GM19324 (cell line): ENCODE results near the gene BANP.
"Not testable (repeated sequence)": the region's sequence is repeated elsewhere in the genome, so short reads cannot be mapped to it uniquely, and the experiment has no call there.

ENCODE experiments used
- ATAC-seq: cut with Tn5 transposase; IDR thresholded peaks from one replicate; pipeline ENCODE4 v1.9.1; 2021; ENCODE audit warnings: mild to moderate bottlenecking, moderate library complexity; ENCODE audit not compliant: unreplicated experiment, low FRiP score

BANP gene

DNA sequence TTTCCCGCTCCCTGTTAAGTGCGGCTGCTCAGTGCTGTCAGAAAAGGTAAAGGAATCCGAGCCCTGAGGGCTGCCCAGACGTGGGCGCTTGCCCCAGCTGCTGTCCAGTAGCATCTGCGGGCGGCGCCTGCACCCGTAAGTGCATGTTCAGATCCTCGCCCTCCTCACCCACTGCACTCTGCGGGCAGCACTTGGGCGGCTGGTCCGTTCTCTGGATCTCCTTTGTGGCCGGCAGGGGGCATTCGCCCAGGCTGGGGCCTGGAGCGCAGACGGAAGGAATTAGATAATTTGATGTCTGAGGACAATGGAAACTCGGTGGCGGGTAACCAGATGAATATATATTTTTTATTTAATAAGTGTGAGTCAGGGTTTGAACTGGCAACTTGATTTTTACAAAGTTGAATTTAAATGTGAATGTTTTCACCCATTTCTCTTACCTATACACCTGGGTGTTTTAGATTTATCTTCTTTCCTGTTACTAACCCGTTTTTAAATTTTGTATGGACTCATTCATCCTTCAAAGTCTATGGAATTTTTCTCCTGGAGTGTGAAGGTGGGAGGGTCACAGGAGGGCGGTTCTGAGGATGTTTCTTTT, 73.4 kb downstream of the BANP start:
- ATAC-seq, result not testable (repeated sequence)

DNA sequence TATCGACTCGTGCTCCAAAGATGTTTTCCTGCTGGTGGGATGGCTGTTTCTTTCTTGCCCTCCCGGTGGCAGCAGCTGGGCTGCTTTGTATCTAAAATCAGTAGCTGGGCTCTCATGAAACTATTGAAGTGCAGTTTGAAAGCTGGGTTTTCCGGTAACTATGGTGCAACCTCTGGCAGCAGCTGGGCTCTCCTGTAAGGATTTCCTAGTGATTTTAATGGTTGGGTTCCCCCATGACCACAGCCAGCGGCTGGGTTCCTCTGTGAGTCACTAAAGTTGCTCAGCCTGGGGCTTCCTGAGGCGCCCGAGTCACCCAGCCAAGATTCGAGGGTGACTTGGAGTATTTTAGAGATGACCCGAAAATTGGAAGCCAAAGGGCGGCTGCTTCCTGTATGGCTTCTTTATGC, 73.9 kb downstream of the BANP start:
- ATAC-seq, result not testable (repeated sequence)

DNA sequence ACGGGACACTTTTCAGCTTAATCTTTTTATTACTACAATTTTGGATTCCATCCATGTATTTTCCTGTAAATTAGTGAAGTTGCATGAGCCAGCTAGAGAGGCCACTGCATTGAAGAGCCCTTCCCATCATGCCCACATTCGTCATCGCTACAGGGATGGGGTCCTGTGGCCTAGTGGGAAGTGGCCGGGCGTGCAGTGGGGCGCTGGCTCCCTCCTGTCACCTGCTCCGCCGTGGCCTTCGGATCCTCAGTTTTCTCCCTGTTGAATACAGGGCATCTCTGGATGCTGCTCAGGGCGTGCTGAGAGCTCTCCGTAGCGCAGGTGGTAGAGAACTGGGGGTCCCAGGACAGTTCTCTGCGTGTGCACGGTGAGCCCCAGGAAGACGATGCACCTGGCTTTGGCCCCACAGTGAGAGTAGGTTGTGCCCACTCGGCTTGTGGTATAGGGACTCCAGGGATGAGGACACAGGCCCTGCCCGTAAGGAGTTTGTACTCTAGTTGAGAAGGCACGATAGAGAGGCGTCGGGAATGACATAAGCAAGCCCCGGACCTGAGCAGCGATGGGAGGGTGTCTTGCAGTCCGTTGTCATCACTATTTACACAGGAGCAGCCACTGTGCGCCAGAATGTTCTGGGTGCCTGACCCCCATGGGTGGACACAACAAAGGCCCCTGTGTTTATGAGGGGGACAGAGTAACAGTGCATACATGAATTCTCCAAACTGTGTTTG, 74.8 kb downstream of the BANP start:
- not testable (repeated sequence) for ATAC-seq

DNA sequence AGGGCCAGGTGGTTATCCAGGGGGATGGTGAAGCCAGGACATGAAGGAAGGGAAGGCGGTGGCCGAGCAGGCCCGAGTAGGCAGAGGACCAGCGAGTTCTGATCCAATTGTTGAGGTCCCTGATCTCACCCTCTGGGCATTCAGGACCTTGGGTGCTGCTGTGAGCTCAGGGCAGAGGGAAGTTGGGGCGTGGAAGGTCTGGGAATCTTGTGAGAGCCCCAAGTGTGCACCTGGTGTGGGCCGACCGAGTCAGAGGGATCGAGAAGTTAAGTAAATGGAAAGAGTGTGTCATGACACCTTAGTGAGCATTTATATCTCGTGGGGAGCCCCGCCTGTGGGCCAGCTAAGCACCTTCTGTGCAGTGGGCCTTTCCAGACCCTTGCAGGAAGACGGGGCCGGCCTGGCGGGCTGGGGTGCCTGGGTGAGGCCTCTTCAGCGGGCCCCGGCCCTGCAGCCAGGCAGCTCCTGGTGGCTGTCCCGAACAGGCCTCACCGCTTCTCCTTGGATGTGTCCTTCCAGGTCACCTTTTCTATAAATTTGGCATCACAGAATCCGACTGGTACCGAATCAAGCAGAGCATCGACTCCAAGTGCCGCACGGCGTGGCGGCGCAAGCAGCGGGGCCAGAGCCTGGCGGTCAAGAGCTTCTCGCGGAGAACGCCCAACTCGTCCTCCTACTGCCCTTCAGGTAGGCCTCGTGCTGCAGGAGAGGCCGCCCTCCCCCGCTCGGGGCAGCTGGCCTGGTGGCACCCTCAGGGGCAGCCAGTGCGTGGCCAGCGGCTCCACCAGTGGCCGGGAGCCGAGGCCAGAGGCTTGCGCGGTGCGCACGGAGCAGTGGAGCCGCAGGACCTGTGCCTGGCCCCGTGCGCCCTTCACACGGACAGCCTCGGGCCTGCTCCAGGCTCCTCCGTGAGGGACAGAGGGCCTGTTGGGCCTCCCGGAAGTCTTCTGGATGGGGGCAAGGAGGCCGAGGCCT, 76.0 kb downstream of the BANP start:
- no peak for ATAC-seq

DNA sequence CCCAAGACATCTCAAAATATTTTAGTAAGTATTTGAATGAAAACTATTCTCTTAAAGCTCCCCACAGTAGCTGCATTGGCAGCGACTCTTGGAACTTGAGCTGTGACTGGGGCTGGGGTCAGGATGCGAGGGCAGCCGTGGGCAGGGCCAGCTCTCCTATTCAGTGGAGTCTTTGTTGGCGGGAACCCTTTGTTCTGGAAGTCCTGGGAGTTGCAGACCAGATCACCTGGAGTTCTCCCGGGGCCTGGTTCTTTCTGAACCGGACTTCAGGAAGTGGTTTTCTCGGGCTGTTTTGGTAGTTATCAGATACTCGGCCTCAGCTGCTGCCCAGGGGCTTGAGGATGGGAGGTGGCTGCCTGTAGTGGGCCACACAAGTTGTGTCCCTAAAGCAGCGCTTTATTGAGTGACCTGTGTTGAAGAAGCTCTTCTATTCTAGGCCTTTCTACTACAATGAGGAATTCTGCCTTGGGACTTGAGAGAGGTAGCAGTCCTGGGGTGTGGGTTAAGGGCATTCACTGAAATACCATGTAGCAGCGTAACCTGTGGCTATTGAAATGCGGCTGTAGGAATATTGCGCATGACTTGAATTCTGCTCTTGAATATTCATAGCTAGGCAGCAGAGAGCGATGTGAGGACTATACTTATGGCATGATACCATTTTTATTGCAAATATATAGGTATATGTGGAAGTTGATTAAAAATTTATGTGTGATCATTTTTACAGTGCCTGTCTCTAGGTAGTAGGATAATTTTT, 77.1 kb downstream of the BANP start:
- not testable (repeated sequence) for ATAC-seq

DNA sequence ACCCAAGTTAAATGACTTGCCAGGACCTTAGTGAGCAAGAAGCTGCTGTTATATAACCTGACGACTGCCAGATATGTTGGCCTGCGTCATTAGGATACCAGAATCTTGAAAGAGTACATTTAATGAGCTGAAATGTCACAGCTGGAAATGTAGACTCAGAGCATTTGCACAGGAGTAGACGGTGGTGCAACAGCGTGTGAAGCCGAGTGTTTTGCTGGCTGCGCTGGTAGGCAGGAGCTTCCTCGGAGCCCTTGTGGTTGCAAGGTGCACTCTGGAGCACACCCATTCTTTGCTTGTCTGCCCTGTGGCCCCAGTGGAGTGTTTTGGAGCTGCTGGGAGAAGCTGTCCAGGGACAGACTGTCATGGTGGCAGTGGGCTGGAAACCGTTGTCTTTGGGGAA, 79.3 kb downstream of the BANP start:
- no peak for ATAC-seq

DNA sequence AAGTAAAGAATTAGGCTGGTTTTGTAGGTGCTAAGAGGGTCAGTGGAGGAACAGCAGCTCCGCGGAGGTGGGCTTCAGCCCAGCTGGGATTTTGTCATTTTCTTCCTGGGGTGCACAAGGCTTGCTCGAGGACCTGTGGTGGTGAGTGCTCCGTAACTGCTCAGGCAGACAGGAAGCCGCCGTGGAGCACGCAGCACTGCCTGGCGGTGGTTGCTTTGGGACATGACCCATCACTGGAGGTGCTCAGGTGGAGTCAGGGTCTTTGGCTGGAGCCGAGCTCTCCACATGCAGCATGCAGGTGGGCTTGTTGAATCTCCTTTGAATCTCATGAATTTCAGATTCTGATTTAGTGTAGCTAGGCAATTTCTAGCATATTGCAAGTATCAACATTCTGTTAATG, 79.7 kb downstream of the BANP start:
- ATAC-seq, result not testable (repeated sequence)

DNA sequence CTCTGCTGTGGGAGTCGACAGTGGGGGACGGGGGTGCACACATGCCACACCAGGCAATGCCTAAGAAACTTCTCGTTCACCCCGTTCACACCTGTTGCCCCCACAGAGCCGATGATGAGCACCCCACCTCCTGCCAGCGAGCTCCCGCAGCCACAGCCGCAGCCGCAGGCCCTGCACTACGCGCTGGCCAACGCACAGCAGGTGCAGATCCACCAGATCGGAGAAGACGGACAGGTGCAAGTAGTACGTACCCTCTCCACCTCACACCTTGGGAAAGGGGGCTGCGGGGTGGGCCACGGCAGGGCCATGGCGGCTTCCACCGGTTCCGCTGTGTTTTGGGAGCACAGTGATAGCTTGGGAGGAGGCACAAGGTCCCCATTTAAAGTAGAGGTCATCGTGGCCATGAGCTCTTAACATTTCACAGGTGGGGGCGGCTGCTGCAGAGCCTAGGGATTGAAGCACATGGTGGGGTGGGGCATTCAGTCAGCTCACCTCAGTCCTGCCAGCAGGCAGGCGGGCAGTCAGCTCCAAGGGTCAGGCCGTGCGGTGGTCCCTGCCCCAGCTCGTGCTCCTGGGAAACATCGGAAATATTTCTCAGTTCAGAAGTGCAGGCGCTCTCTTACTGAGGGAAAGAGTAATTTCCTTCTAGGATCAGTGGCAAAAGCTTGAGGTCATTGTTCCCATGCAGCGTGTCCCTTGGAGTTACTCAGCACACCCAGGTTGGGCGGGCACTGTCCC, 81.9 kb downstream of the BANP start:
- ATAC-seq, result not testable (repeated sequence)

DNA sequence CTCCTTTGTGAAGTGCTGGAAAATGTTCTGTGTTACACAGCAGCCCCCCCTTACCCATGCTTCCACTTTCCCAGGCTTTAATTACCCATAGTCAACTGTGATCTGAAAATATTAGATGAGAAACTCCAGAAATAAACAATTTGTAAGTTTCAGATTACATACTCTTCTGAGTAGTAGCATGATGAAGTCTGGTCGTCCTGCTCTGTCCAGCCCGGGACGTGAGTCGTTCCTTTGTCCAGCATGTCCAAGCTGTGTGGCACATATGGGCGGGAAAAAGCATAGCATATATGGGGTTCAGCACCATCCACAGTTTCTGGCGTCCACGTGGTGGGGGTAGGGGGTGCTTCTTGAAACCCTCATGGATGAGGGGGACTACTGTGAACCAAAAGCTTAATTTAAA, 83.5 kb downstream of the BANP start:
- ATAC-seq, result no peak

DNA sequence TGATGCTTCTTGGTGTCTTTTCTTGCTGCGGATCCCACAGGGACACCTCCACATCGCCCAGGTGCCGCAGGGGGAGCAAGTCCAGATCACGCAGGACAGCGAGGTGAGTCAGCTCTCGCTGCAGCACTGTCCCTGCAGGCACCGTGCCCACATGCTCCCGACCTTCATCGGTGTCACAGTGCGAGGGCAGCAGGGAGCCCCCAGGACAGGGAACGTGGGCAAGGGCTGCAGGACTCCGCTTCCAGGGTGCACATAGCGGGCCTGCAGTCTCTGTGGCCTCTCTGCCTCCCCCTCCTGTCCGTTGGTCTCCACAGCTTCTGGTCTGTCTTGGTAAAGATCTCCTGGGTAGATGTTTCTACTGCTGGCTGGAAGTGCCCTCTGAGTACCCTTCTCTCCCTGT, 84.1 kb downstream of the BANP start:
- no peak for ATAC-seq

DNA sequence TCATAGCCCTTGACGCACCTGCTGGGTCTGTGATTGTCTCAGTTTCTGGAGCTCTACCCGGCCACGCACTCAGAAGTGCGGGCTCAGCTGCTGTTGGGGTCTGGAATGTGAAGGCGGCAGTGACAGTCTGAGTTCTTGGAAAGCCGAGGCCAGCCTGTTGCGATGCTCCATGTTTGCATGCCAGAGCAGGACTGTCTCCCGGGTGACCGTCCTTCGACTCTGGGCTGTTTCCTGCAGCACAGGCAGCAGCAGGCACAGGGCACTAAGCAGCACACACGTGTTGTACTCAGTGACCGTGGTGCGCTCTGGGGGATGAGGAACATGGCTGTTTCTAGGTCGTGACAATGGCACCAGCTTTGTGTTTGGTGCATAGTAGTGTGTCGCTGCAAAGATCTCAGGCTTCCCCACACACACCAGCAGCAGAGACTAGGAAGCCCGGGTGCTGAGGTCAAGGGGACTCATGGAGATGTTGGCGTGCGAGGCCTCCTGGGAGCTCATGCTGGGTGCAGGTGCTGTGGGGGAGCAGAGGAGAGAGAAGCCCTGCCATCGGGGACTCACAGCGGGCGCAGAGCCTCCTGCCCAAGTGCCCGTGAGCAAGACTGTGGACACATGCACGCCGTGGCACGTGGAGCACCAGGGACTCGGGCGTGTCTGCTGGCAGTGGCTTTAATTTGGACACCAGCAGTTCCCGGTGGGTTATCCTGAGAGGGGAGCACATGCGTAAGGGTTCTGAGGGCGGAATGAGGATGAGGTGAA, 84.8 kb downstream of the BANP start:
- not testable (repeated sequence) for ATAC-seq

DNA sequence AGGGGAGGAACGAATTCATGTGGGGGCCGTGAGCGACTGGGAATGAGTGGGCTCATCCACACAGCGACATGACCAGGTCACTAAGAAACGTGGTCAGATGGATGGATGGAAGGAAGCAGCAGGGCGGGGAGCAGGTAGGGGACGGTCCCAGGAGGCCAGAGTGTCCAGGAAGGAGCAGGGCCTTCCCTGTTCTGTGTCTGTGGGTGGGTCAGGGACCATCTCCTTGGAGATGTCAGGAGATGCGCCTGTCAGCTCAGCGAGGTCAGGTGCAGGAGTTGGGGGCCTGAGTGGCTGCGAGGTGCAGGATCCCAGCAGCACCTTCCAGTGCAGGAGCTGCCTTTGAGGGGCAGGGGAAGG, 85.4 kb downstream of the BANP start:
- ATAC-seq, result not testable (repeated sequence)

DNA sequence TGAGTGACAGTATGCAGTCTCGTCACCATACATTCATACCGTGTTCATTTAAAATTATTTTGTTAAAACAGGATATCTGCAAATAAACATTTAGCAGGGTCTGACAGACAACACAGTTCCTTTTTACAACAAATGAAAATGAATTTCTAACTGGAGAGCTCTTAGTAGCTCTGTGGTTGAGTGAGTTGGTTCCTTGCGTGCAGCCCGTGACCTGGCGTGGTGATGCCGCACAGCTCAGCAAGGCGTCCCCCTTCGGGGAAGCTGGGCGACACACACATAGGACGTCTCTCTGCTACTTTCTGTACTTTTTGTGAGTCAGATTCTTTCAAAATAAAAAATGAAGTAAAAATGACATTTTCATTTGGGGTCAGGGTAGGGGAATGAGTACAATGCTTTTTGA, 86.1 kb downstream of the BANP start:
- not testable (repeated sequence) for ATAC-seq

DNA sequence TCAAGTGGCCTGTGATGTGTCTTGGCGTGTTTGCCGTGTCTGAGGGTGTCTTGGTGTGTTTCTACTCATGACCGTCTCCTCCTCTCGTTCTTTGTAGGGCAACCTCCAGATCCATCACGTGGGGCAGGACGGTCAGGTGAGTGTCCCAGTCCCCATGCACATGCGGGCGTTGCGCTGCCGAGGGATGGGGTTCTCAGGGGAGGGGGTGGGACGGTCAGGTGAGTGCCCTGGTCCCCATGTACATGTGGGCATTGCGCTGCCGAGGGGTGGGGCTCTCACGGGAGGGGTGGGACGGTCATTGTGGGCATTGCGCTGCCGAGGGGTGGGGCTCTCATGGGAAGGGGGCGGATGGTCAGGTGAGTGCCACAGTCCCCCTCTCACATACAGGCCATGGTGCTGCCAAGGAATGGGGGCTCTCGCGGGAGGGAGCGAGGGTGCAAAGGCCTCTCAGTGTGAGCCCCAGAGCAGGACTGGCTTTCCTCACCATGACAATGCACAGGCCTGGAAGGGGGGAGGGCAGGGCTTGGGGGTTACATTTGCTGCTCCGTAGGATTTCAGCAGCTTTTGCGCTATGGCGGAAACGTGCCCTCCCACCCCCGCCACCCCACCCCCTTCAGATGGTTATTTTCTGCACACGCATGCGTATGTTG, 86.8 kb downstream of the BANP start:
- not testable (repeated sequence) for ATAC-seq

DNA sequence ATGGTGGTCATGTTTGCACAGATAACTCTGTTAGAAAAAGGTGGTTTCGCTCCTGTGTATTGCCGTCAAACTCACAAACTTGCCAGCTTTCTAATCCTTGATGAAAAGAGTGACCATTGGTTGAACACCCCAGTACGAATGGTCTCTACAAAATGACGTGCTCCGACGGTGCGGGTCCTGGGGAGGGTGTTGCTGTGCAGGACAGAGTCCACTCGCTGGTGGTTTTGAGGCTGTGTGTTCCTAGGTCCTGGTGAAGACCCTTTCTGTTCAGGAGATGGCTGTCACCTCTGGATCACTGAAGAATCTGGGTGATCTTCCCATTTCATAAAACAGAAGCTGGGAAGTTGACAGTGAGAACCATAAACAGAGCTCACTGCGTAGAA, 87.3 kb downstream of the BANP start:
- ATAC-seq, result not testable (repeated sequence)

DNA sequence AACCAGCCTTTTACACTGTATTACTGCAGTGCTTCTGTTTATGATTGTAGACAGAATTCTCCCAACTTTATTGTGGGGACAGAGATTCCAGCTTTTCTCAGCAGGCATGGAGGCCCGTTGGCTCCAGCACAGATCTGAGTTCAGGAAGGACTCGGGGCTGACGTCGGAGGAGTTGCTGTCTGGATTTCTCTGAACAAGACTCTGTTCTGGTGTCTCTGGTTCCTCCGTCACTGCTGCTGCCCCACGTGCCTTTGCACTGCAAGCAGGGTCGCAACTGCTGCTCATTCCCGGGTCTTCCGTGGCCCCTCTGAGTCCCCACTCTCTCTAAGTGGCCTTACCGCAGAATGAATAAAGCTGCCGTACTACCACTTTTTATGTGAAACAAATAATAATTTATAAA, 88.4 kb downstream of the BANP start:
- no peak for ATAC-seq

DNA sequence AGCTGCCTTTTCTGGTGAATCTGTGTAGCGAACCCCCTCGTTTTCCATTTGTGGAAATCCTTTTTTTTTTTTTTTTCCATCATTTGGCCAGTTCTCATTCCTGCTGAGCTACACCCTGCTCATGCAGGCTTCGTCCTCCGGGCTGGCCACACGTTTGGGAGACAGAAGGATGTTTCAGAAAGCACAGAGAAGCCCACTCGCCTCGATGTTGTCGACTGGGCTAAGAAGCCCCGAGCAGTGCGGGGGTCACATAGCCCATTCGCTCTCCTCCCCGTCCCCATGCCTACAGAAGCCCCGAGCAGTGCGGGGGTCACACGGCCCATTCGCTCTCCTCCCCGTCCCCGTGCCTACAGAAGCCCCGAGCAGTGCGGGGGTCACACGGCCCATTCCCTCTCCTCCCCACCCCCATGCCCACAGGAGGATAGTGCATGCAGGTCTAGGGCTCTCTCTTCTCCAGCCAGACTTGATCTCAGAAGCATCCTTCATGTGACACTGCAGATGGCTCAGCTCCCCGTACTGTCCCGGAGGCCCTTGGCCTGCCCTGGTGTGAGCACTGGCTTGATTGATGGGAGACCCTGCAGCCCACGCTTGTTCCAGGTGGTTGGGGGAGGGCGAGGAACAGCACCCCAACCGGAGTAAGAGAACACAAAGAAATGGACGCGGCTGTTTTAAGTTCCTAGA, 89.1 kb downstream of the BANP start:
- ATAC-seq, result not testable (repeated sequence)

DNA sequence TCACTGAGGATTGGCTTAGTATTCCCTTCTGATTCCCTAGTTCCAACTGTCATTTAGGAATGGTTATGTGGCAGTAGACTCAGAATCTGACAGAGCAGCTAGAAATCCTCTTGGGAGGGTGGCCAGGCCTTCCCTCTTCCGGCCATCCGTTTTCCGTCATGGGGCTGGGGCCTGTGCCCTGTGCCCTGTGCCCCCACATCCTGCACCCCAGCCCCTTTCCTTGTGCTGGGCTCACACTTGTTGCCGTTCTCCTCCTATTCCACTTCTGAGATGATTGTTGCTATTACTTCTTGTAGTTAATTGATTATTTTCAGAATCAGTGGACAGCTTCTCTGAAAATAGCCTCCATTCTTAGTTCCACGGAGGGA, 89.6 kb downstream of the BANP start:
- not testable (repeated sequence) for ATAC-seq
